IPS DF 6.9 (cell line): ENCODE measurements around the gene HLTF.

Experiments
- DNase-seq: peaks from one replicate; pipeline ENCODE4 v3.0.0-alpha.2; 2013; ENCODE audit warnings: low read depth, low spot score
- H3K27ac ChIP-seq: one replicate; pipeline ENCODE4 v1.5.1; 2013; ENCODE audit warnings: low read length, control low read depth
- H3K27me3 ChIP-seq: 2 replicates; pipeline ENCODE4 v1.6.1; 2013; ENCODE audit warnings: mild to moderate bottlenecking, low read length; ENCODE audit not compliant: control insufficient read depth, insufficient read depth
- H3K36me3 ChIP-seq: 2 replicates; pipeline ENCODE4 v1.6.1; 2013; ENCODE audit warnings: low read length; ENCODE audit not compliant: control insufficient read depth, insufficient read depth
- H3K4me1 ChIP-seq: 2 replicates; pipeline ENCODE4 v1.6.1; 2013; ENCODE audit warnings: low read length; ENCODE audit not compliant: control insufficient read depth, insufficient read depth
- H3K4me3 ChIP-seq: 2 replicates; pipeline ENCODE4 v1.5.1; 2013; ENCODE audit warnings: mild to moderate bottlenecking, low read length
- H3K9me3 ChIP-seq: 2 replicates; pipeline ENCODE4 v1.6.1; 2013; ENCODE audit warnings: low read length, inconsistent platforms; ENCODE audit not compliant: control insufficient read depth, insufficient read depth
- WGBS: extraction: QIAGEN DNeasy Blood & Tissue Kit; methylation state at CpG from one replicate; pipeline ENCODE4 v1.1.7; 2013; ENCODE audit warnings: mixed read lengths, missing lambda C conversion rate; ENCODE audit not compliant: insufficient read length, insufficient coverage; 5-methylcytosine and 5-hydroxymethylcytosine counted together

HLTF gene

GRCh38 chr3:149089395-149089794 is 3.1 kb upstream of the HLTF start:
- Histone ChIP-seq H3K4me1 (no peaks in the 10 kb centered on the region; the same call in 1 of the 2 replicates), H3K36me3 (no peaks in the 10 kb centered on the region), H3K27me3 (no peaks in the 10 kb centered on the region), H3K9me3 (no peaks in the 10 kb centered on the region), H3K27ac (no peak overlapping the region), H3K4me3 (no peak overlapping the region)
- WGBS, result no CpG with 5 or more reads among the region's 3 CpGs
- DNase-seq, result no peak

GRCh38 chr3:149087208-149087607 is 875 bp upstream of the HLTF start:
- Histone ChIP-seq H3K36me3 (no peaks in the 10 kb centered on the region), H3K4me3 (no peak overlapping the region), H3K4me1 (no peaks in the 10 kb centered on the region; the same call in 1 of the 2 replicates), H3K9me3 (no peaks in the 10 kb centered on the region), H3K27ac (no peak overlapping the region), H3K27me3 (no peaks in the 10 kb centered on the region)
- no peak for DNase-seq
- WGBS, result no CpG with 5 or more reads among the region's 15 CpGs

GRCh38 chr3:149085828-149086231 is 503 bp downstream of the HLTF start:
- H3K27ac ChIP-seq, result no peak overlapping the region
- WGBS, result no CpG with 5 or more reads among the region's 21 CpGs
- no peaks in the 10 kb centered on the region; the same call in 1 of the 2 replicates for H3K4me1 ChIP-seq
- peak overlapping the region; percentile 57; the same call in 1 of the 2 replicates for H3K4me3 ChIP-seq
- H3K9me3 ChIP-seq, result no peaks in the 10 kb centered on the region
- H3K36me3 ChIP-seq, result no peaks in the 10 kb centered on the region
- H3K27me3 ChIP-seq, result no peaks in the 10 kb centered on the region
- DNase-seq, result peak; percentile 13

- no peak for DNase-seq
- no peaks in the 10 kb centered on the region for H3K4me1 ChIP-seq
- H3K4me3 ChIP-seq, result no peak overlapping the region
- H3K36me3 ChIP-seq, result no peaks in the 10 kb centered on the region
- no peaks in the 10 kb centered on the region for H3K9me3 ChIP-seq
- WGBS, result no CpG with 5 or more reads among the region's 1 CpG
- no peaks in the 10 kb centered on the region for H3K27me3 ChIP-seq
- H3K27ac ChIP-seq, result no peak overlapping the region
Measured at GRCh38 chr3:149081772-149082171, 4.6 kb downstream of the HLTF start.

- Histone ChIP-seq H3K4me3 (no peak overlapping the region), H3K27ac (no peak overlapping the region), H3K27me3 (no peaks in the 10 kb centered on the region), H3K4me1 (no peaks in the 10 kb centered on the region), H3K9me3 (no peaks in the 10 kb centered on the region), H3K36me3 (no peaks in the 10 kb centered on the region)
- DNase-seq, result no peak
- no CpG with 5 or more reads among the region's 2 CpGs for whole genome bisulfite sequencing
Measured at GRCh38 chr3:149080699-149081091, 5.6 kb downstream of the HLTF start.

GRCh38 chr3:149080011-149080698 is 6.2 kb downstream of the HLTF start:
- Histone ChIP-seq H3K27ac (no peak overlapping the region), H3K4me3 (no peak overlapping the region), H3K4me1 (no peaks in the 10 kb centered on the region), H3K27me3 (no peaks in the 10 kb centered on the region), H3K9me3 (no peaks in the 10 kb centered on the region), H3K36me3 (no peaks in the 10 kb centered on the region)
- no CpG with 5 or more reads among the region's 3 CpGs for WGBS
- DNase-seq, result no peak

GRCh38 chr3:149077628-149078027 is 8.7 kb downstream of the HLTF start:
- no peak for DNase-seq
- no peaks in the 10 kb centered on the region for H3K36me3 ChIP-seq
- no CpG with 5 or more reads among the region's 5 CpGs for WGBS
- no peaks in the 10 kb centered on the region for H3K9me3 ChIP-seq
- no peaks in the 10 kb centered on the region for H3K27me3 ChIP-seq
- no peak overlapping the region for H3K27ac ChIP-seq
- H3K4me3 ChIP-seq, result no peak overlapping the region
- H3K4me1 ChIP-seq, result no peaks in the 10 kb centered on the region

- no peak for DNase-seq
- H3K27me3 ChIP-seq, result no peaks in the 10 kb centered on the region
- H3K4me3 ChIP-seq, result no peak overlapping the region
- H3K27ac ChIP-seq, result no peak overlapping the region
- no peaks in the 10 kb centered on the region for H3K4me1 ChIP-seq
- no CpG with 5 or more reads among the region's 8 CpGs for WGBS
- no peaks in the 10 kb centered on the region for H3K9me3 ChIP-seq
- no peaks in the 10 kb centered on the region; the same call in 1 of the 2 replicates for H3K36me3 ChIP-seq
Measured at GRCh38 chr3:149067883-149068282, 18.4 kb downstream of the HLTF start.

GRCh38 chr3:149061776-149062175 is 24.6 kb downstream of the HLTF start:
- DNase-seq, result no peak
- no peak overlapping the region for H3K4me3 ChIP-seq
- H3K4me1 ChIP-seq, result no peaks in the 10 kb centered on the region
- no peaks in the 10 kb centered on the region for H3K9me3 ChIP-seq
- H3K27me3 ChIP-seq, result no peaks in the 10 kb centered on the region
- no CpG with 5 or more reads among the region's 2 CpGs for WGBS
- H3K36me3 ChIP-seq, result no peaks in the 10 kb centered on the region; the same call in 1 of the 2 replicates
- no peak overlapping the region for H3K27ac ChIP-seq

- Histone ChIP-seq H3K27ac (no peak overlapping the region), H3K27me3 (no peaks in the 10 kb centered on the region), H3K36me3 (peaks cover 3% of the 10 kb centered on the region; the same call in 1 of the 2 replicates), H3K4me3 (no peak overlapping the region), H3K9me3 (no peaks in the 10 kb centered on the region), H3K4me1 (no peaks in the 10 kb centered on the region)
- no peak for DNase-seq
- no CpG with 5 or more reads among the region's 1 CpG for WGBS
Measured at GRCh38 chr3:149058602-149059001, 27.7 kb downstream of the HLTF start.

GRCh38 chr3:149058198-149058597 is 28.1 kb downstream of the HLTF start:
- H3K9me3 ChIP-seq, result no peaks in the 10 kb centered on the region
- no peak overlapping the region for H3K4me3 ChIP-seq
- no peak overlapping the region for H3K27ac ChIP-seq
- DNase-seq, result no peak
- WGBS, result no CpG with 5 or more reads among the region's 1 CpG
- H3K36me3 ChIP-seq, result peaks cover 4% of the 10 kb centered on the region; the same call in 1 of the 2 replicates
- no peaks in the 10 kb centered on the region for H3K27me3 ChIP-seq
- no peaks in the 10 kb centered on the region for H3K4me1 ChIP-seq
